ENCODE measurements around the gene OR6S1.

DNA sequence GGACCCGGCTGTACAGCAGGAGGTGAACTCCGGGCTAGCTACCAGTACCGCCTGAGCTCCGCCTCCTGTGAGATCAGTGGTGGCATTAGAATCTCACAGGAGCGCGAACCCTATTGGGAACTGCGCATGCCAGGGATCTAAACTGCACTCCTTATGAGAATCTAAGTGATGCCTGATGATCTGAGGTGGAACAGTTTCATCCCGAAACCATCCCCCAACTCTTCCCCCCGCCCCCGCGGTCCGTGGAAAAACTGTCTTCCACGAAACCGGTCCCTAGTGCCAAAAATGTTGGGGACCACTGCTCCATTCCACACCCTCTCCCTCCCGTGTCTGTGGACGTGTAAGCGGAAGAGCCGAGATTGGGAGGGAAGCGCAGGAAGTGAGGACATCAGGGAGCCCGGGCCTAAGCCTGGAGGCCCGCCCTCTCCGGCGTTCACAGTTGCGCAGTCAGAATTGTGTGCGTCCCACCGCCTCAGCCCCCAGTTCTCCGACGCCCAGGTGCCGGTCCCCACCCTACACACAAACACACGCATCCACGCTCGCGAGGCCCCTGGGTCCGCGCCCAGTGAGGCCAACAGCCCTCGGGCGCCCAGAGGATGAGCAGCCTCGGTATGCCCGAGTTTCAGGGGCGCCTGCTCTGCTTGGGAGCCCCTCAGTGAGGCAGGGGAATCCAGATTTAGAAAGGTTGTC is 41.1 kb upstream of the OR6S1 start:
- TF ChIP-seq, protein P1, sequence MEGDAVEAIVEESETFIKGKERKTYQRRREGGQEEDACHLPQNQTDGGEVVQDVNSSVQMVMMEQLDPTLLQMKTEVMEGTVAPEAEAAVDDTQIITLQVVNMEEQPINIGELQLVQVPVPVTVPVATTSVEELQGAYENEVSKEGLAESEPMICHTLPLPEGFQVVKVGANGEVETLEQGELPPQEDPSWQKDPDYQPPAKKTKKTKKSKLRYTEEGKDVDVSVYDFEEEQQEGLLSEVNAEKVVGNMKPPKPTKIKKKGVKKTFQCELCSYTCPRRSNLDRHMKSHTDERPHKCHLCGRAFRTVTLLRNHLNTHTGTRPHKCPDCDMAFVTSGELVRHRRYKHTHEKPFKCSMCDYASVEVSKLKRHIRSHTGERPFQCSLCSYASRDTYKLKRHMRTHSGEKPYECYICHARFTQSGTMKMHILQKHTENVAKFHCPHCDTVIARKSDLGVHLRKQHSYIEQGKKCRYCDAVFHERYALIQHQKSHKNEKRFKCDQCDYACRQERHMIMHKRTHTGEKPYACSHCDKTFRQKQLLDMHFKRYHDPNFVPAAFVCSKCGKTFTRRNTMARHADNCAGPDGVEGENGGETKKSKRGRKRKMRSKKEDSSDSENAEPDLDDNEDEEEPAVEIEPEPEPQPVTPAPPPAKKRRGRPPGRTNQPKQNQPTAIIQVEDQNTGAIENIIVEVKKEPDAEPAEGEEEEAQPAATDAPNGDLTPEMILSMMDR (IDR thresholded peaks at IDR 0.05): no peak
- peak; percentile 91 for TF ChIP-seq POLR2A (IDR thresholded peaks at IDR 0.05)
